ENCODE data around the gene CLK4.

The CLK4 gene

DNA sequence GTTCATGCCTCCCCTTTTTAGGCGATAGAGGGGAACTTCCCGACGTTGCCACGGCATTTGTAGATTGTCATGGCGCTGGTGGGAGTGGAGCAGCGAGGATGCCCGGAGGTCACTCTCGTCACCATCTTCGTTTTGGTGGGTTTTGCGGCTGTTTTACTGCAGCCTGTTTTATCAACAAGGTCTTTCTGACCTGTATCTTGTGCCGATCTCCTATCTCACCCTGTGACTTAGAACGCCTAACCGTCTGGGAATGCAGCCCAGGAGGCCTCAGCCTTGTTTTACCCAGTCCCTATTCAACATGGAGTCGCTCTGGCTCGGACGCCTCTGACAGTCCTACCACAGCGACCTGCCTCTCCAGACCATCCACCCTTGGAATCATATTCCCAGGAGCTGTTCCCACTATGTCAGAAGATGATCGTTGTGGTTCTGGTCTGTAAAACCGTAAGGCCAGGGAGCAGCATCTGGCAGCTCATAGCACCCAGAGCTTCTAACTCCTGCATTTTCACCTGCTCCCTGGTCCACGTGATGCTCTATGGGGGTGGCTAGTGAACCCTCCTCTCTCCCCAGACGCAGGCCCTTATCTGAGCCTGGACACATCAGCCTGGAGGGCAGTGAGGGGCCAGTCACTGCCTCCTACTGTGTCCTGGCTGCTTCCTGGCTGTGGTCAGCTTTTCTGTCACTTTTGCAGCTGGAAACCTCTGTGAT, 35.1 kb upstream of the CLK4 start:
- Histone ChIP-seq H3K36me3 (ENCODE audit: control insufficient read depth, insufficient read depth, low read length) (no peaks in the 10 kb centered on the region), H3K27ac (ENCODE audit: low read depth, low read length) (no peak overlapping the region), H3K4me1 (ENCODE audit: control insufficient read depth, insufficient read depth, low read length) (no peaks in the 10 kb centered on the region), H3K9ac (ENCODE audit: low read length) (no peak overlapping the region), H3K4me3 (ENCODE audit: low read length) (no peak overlapping the region), H3K27me3 (ENCODE audit: control insufficient read depth, insufficient read depth, low read length) (no peaks in the 10 kb centered on the region)

DNA sequence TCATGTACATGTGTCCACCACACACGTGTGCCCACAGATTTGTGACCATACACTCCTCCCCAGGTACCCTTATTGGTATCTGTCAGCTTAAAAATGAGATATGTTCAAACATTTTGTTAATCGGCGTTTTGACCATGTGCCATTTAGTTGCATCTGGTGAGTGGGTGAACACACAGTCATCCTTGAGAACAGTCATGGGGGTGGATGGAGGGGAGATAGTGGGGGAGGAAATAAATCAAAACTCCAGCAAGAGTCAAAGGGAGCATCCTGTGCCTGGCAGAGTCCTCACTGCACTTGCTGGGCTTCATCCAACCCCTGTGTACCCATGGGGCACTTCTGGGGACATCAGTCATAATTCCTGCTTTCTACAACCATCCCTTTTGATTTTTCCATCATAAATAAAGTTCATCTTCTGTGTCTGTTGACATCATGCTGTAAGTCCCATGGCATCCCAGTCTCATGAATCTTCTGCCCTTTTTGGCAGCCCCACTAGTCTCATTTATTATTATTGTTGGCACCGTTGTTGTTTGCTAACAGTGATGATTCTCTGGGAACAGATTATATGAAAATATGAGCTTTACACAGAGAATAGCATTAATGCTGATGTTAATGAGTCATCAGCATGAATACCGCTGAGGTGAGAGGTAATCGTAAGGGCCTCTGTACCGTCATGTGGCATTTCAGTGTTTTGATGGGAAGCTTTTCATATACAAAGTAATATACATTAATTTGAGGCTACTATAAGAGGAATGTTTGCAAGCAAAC, 24.4 kb upstream of the CLK4 start:
- no peak overlapping the region for H3K4me3 ChIP-seq (ENCODE audit: low read length)
- H3K27ac ChIP-seq (ENCODE audit: low read depth, low read length), result no peak overlapping the region
- no peaks in the 10 kb centered on the region for H3K27me3 ChIP-seq (ENCODE audit: control insufficient read depth, insufficient read depth, low read length)
- no peak overlapping the region for H3K9ac ChIP-seq (ENCODE audit: low read length)
- H3K36me3 ChIP-seq (ENCODE audit: control insufficient read depth, insufficient read depth, low read length), result no peaks in the 10 kb centered on the region
- no peaks in the 10 kb centered on the region for H3K4me1 ChIP-seq (ENCODE audit: control insufficient read depth, insufficient read depth, low read length)

DNA sequence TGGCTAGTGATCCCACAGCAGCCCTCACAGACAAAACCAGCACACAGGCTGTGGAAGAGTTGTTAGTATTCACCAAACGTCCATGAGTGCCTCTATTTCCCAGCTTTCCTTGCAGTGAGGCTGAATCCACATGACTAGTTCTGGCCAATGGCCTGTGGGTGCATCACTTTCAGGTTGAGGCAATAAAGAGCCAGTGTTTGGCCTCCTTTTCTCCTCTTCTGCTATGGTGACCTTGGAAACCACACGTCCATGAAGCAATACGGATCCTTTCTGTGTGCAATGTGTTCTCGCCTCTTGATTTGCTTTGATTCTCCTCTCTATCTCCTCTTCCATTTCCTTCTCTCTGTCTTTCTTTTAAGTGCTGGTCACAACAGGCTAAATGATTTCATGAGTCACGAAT, 23.4 kb upstream of the CLK4 start:
- no peaks in the 10 kb centered on the region for H3K4me1 ChIP-seq (ENCODE audit: control insufficient read depth, insufficient read depth, low read length)
- H3K36me3 ChIP-seq (ENCODE audit: control insufficient read depth, insufficient read depth, low read length), result no peaks in the 10 kb centered on the region
- no peak overlapping the region for H3K27ac ChIP-seq (ENCODE audit: low read depth, low read length)
- no peak overlapping the region for H3K4me3 ChIP-seq (ENCODE audit: low read length)
- H3K27me3 ChIP-seq (ENCODE audit: control insufficient read depth, insufficient read depth, low read length), result no peaks in the 10 kb centered on the region
- H3K9ac ChIP-seq (ENCODE audit: low read length), result no peak overlapping the region

DNA sequence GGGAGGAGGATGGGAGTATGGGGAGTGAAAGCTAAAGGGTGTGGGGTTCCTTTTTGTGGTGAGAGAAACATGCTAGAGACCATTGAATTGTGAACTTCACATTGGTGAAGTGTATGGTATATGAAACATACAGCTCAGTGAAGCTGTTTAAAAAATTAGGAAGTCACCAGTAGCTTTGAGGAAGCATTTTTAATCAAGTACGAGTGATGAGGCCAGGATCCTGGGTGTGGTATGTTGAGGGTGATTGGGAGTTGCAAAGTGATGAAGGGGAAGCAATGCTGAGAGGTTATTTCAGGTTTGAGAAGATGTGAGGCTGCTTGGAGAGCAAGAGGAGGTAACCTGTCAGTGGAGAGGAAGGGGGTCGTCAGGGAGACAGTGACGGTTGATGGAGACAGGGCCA, 22.7 kb upstream of the CLK4 start:
- no peaks in the 10 kb centered on the region for H3K27me3 ChIP-seq (ENCODE audit: control insufficient read depth, insufficient read depth, low read length)
- H3K4me3 ChIP-seq (ENCODE audit: low read length), result no peak overlapping the region
- no peaks in the 10 kb centered on the region for H3K36me3 ChIP-seq (ENCODE audit: control insufficient read depth, insufficient read depth, low read length)
- H3K9ac ChIP-seq (ENCODE audit: low read length), result no peak overlapping the region
- no peaks in the 10 kb centered on the region for H3K4me1 ChIP-seq (ENCODE audit: control insufficient read depth, insufficient read depth, low read length)
- no peak overlapping the region for H3K27ac ChIP-seq (ENCODE audit: low read depth, low read length)

DNA sequence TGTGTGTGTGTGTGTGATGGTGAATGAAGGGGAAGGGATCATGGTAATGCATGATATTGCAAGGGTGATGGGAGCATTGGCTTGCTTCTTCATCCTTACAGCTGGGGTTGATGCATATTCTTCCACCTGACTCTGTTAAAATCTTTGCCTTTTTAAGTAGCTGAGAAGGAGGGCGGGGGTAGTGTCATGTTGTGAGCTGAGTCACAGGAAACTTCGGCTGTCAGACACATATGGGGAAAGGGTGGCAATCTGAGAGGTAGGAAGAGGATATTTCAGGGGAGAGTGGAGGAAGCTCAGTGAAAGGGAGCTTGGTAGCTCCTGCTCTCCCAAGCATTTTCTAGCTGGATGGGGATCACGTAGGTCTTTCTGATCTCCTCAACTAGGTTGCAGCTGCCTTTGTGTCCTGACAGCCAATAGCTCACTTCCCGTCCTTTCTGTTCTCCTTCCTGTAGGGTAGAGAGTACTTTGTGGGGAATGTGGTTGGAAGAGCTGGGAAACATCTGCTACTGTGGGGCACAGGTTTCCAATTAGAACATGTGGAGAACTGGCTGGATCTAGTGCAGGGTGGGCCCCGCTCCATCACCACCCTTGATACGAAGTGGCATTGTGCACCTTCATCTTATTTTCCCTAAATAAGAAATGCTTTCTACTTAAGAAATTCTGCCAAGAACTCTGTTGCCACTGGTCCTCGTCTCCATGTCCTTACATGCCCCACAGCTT, 18.1 kb upstream of the CLK4 start:
- no peaks in the 10 kb centered on the region for H3K27me3 ChIP-seq (ENCODE audit: control insufficient read depth, insufficient read depth, low read length)
- H3K4me3 ChIP-seq (ENCODE audit: low read length), result no peak overlapping the region
- no peak overlapping the region for H3K27ac ChIP-seq (ENCODE audit: low read depth, low read length)
- no peaks in the 10 kb centered on the region for H3K4me1 ChIP-seq (ENCODE audit: control insufficient read depth, insufficient read depth, low read length)
- no peak overlapping the region for H3K9ac ChIP-seq (ENCODE audit: low read length)
- no peaks in the 10 kb centered on the region for H3K36me3 ChIP-seq (ENCODE audit: control insufficient read depth, insufficient read depth, low read length)

DNA sequence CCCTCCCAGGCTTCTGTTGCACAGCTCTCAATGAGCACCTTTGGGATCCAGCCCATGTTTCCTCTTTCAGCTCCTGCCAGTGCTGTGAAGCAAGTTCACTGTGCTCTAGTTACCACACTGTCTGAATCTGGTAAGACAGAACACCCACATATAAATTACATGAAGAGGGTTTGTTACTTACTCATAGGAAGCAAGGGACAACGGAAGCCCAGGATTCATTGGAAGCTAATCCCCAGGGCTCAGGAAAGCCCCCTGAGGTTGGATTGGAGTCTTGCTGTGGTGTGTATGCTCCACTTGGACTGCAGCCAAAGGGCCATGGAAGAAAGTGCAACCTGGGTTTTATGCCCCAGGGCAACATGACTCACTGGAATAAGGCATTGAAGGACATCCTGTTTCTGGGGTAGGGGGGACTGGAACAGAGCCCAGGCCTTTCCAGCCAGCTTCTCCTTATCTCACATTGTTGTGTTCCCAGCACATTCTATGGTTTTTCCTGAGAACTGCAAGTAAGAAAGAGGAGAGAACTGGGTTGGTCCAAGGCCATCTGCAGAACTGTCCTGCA, 15.6 kb upstream of the CLK4 start:
- H3K9ac ChIP-seq (ENCODE audit: low read length), result no peak overlapping the region
- H3K4me3 ChIP-seq (ENCODE audit: low read length), result no peak overlapping the region
- no peaks in the 10 kb centered on the region for H3K4me1 ChIP-seq (ENCODE audit: control insufficient read depth, insufficient read depth, low read length)
- H3K27ac ChIP-seq (ENCODE audit: low read depth, low read length), result no peak overlapping the region
- H3K27me3 ChIP-seq (ENCODE audit: control insufficient read depth, insufficient read depth, low read length), result no peaks in the 10 kb centered on the region
- H3K36me3 ChIP-seq (ENCODE audit: control insufficient read depth, insufficient read depth, low read length), result no peaks in the 10 kb centered on the region

DNA sequence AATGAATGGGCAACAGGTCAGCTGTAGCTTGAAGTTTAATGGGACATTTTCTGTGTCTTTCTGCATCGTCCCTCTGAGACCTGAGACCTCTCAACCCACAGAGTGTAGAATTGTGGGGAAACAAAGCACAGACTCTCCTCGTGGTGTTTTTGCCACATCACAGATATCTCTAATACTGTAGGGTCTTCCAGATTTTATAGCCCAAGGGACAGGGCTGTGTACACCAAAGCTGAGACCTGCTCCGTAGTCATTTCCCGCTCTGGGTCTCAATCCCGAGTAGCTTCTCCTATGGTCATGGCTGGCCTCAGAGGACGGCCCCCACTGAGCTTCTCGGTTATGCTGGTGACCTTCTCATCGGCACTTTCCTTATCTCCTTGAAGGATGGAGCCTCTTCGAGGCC, 14.9 kb upstream of the CLK4 start:
- H3K27me3 ChIP-seq (ENCODE audit: control insufficient read depth, insufficient read depth, low read length), result no peaks in the 10 kb centered on the region
- H3K36me3 ChIP-seq (ENCODE audit: control insufficient read depth, insufficient read depth, low read length), result no peaks in the 10 kb centered on the region
- no peak overlapping the region for H3K4me3 ChIP-seq (ENCODE audit: low read length)
- H3K4me1 ChIP-seq (ENCODE audit: control insufficient read depth, insufficient read depth, low read length), result no peaks in the 10 kb centered on the region
- H3K9ac ChIP-seq (ENCODE audit: low read length), result no peak overlapping the region
- no peak overlapping the region for H3K27ac ChIP-seq (ENCODE audit: low read depth, low read length)

DNA sequence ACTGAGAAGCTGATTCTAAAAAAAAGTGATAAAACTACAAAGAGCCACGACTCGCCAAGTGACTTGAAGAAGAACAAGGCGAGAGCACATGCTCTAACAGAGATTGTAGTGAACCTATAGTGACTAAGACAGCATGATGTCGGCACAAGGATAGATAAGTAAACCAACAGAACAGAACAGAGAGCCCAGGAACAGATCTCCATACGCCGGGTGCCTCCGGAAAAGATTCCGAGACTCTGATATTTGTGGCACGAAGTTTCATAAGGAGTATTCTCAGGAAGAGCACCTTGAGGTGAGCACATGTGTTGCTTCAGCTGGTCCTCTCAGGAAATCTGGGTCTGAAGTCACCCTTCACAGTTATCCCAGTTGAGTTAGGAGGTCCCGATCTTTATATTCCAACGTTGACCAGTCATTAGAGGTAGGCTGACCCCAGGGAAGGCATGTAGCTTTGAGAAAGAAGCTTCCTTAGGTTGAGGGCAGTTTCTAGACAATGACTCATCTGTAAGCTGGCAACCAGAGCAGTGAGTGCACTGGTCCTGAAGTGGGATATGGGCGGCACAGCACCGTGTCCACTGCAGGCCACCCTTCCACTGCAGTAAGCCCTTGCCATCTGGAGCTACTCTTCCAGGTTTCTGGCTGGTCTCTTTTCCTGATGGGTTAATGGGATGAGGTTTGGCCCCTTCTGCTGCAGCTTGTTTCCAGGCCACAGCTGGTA, 13.6 kb upstream of the CLK4 start:
- no peaks in the 10 kb centered on the region for H3K4me1 ChIP-seq (ENCODE audit: control insufficient read depth, insufficient read depth, low read length)
- no peaks in the 10 kb centered on the region for H3K36me3 ChIP-seq (ENCODE audit: control insufficient read depth, insufficient read depth, low read length)
- no peak overlapping the region for H3K9ac ChIP-seq (ENCODE audit: low read length)
- H3K27ac ChIP-seq (ENCODE audit: low read depth, low read length), result no peak overlapping the region
- no peak overlapping the region for H3K4me3 ChIP-seq (ENCODE audit: low read length)
- no peaks in the 10 kb centered on the region for H3K27me3 ChIP-seq (ENCODE audit: control insufficient read depth, insufficient read depth, low read length)

DNA sequence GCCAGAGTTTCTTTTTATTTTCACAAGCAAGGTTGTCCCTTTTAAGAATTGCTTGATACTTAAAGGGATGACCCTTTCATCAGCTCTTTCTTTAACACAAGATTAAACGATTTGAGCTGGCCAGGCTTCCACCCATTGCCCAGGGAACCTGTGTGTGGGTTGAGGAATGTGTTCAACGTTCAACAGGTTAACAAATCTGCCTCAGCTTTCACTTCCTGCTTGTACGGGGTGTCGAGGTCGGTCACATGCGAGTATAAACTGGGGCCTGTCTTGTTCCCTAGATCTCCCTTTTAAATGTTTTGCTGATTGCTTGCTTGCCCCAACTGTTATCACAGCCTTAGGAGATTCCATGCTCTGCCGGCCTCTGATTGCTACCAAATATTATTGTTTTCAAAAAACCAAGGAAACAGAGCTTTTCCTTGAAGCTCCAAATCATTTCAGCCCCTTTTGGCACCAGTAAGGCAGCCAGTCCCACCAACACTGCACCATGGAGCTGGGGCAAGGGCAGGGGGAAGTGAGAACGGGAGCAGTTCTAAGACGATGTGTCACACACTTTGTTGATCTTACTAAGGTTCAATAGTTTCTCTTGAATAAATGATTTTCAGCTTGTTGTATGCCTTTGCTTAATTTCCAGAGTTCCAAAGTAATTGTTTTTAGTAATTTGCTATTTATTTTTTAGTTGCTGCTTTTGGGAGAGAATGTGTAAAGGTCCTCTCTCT, 10.7 kb upstream of the CLK4 start:
- H3K4me1 ChIP-seq (ENCODE audit: control insufficient read depth, insufficient read depth, low read length), result no peaks in the 10 kb centered on the region
- no peaks in the 10 kb centered on the region for H3K36me3 ChIP-seq (ENCODE audit: control insufficient read depth, insufficient read depth, low read length)
- H3K27ac ChIP-seq (ENCODE audit: low read depth, low read length), result no peak overlapping the region
- H3K4me3 ChIP-seq (ENCODE audit: low read length), result no peak overlapping the region
- no peak overlapping the region for H3K9ac ChIP-seq (ENCODE audit: low read length)
- no peaks in the 10 kb centered on the region for H3K27me3 ChIP-seq (ENCODE audit: control insufficient read depth, insufficient read depth, low read length)

DNA sequence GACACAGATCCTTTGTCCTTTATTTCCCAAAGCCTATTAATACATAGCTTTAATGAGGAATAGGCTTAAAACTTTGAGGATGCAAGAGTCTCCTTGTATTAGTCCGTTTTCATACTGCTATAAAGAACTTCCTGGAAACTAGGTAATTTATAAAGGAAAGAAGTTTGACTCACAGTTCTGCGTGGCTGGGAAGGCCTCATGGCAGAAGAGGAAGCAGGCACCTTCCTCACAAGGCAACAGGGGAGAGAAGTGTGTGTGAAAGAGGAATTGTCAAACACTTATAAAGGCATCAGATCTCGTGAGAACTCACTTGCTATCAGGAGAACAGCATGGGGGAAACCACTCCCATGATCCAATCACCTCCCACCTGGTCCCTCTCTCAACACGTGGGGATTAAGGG, 5.4 kb upstream of the CLK4 start:
- no peak overlapping the region for H3K27ac ChIP-seq (ENCODE audit: low read depth, low read length)
- H3K4me1 ChIP-seq (ENCODE audit: control insufficient read depth, insufficient read depth, low read length), result no peaks in the 10 kb centered on the region
- H3K36me3 ChIP-seq (ENCODE audit: control insufficient read depth, insufficient read depth, low read length), result no peaks in the 10 kb centered on the region
- no peak overlapping the region for H3K9ac ChIP-seq (ENCODE audit: low read length)
- H3K4me3 ChIP-seq (ENCODE audit: low read length), result no peak overlapping the region
- no peaks in the 10 kb centered on the region for H3K27me3 ChIP-seq (ENCODE audit: control insufficient read depth, insufficient read depth, low read length)

DNA sequence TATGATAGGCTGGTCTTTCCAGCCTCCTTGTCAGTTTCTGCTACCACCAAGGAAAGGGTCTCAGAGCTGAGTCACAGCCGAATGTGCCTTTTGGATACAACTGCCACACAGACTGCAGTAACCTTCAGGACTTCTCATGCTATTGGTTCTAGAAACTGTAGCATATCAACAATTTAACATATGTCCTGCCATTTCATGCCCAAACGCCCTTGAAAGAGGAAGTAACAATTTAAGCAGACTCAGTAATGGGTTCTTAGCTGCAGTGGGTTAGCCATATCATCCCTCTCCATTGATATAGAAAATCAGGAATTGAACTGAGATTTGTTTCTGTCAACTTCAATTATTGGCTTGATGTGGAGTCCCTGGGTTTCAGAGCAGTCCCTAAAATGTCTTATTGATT, 4.1 kb upstream of the CLK4 start:
- H3K4me1 ChIP-seq (ENCODE audit: control insufficient read depth, insufficient read depth, low read length), result no peaks in the 10 kb centered on the region
- no peaks in the 10 kb centered on the region for H3K27me3 ChIP-seq (ENCODE audit: control insufficient read depth, insufficient read depth, low read length)
- H3K36me3 ChIP-seq (ENCODE audit: control insufficient read depth, insufficient read depth, low read length), result no peaks in the 10 kb centered on the region
- H3K4me3 ChIP-seq (ENCODE audit: low read length), result no peak overlapping the region
- H3K9ac ChIP-seq (ENCODE audit: low read length), result no peak overlapping the region
- no peak overlapping the region for H3K27ac ChIP-seq (ENCODE audit: low read depth, low read length)
